Nephron progenitor cell (in vitro differentiated cells): ENCODE measurements around the gene CFAP46.
"Not testable (repeated sequence)": the region's sequence is repeated elsewhere in the genome, so short reads cannot be mapped to it uniquely, and the experiment has no call there.

ENCODE experiments used
- DNase-seq: peaks from one replicate; pipeline ENCODE4 v3.0.0; 2021
- H3K27ac Mint-ChIP-seq: 2 replicates; pipeline ENCODE4 v1.8.0; 2021; ENCODE audit warnings: mild to moderate bottlenecking, moderate library complexity, mixed read lengths
- H3K27me3 Mint-ChIP-seq: 2 replicates; pipeline ENCODE4 v1.8.0; 2021; ENCODE audit warnings: mild to moderate bottlenecking, low read depth, mixed read lengths; ENCODE audit not compliant: poor library complexity
- H3K36me3 Mint-ChIP-seq: 2 replicates; pipeline ENCODE4 v1.8.0; 2021; ENCODE audit warnings: low read depth, mixed read lengths
- H3K4me1 Mint-ChIP-seq: 2 replicates; pipeline ENCODE4 v1.8.0; 2021; ENCODE audit warnings: mixed read lengths
- H3K4me3 Mint-ChIP-seq: 2 replicates; pipeline ENCODE4 v1.8.0; 2021; ENCODE audit warnings: mild to moderate bottlenecking, moderate library complexity, mixed read lengths
- H3K9me3 Mint-ChIP-seq: 2 replicates; pipeline ENCODE4 v1.8.0; 2021; ENCODE audit warnings: mild to moderate bottlenecking, moderate library complexity, mixed read lengths
- TF ChIP-seq, protein P1 (sequence below): fragments of 200-600 bp; sonication (generic); IDR thresholded peaks from 2 replicates; pipeline ENCODE4 v1.5.0; 2021; ENCODE audit warnings: antibody characterized with exemption

The CFAP46 gene

DNA sequence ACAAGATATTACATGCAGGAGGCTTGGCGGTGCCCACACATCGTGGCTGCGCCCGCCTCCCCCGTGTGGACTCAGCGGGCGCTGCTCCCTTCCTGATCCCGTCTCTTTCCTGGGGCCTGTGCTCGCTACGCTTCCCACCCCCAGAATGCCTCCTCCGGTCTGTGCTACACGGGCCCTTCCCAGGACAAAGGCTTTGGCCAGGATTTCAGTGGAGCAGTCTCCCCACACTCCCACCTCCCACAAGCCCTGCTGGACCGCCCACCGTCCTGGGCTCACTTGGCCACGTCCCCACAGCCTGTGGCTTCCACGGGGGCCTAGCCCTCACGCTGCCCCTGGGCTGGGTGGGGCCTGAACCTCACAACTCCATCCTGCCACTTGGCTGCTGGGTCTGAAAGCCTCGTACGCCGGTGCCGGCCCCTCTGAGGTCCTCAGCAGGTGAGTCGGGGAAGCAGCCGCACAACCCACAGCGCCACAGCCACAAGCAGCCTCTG lies 17.3 kb downstream of the CFAP46 start:
- Mint-ChIP-seq H3K36me3 (no peaks in the 10 kb centered on the region), H3K27ac (no peak overlapping the region), H3K4me1 (peaks cover 7% of the 10 kb centered on the region), H3K9me3 (no peaks in the 10 kb centered on the region), H3K4me3 (no peak overlapping the region), H3K27me3 (no peaks in the 10 kb centered on the region)
- TF ChIP-seq, protein P1, sequence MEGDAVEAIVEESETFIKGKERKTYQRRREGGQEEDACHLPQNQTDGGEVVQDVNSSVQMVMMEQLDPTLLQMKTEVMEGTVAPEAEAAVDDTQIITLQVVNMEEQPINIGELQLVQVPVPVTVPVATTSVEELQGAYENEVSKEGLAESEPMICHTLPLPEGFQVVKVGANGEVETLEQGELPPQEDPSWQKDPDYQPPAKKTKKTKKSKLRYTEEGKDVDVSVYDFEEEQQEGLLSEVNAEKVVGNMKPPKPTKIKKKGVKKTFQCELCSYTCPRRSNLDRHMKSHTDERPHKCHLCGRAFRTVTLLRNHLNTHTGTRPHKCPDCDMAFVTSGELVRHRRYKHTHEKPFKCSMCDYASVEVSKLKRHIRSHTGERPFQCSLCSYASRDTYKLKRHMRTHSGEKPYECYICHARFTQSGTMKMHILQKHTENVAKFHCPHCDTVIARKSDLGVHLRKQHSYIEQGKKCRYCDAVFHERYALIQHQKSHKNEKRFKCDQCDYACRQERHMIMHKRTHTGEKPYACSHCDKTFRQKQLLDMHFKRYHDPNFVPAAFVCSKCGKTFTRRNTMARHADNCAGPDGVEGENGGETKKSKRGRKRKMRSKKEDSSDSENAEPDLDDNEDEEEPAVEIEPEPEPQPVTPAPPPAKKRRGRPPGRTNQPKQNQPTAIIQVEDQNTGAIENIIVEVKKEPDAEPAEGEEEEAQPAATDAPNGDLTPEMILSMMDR: no peak
- DNase-seq: no peak

GRCh38 chr10:132924046-132924952 lies 18.1 kb downstream of the CFAP46 start:
- DNase-seq: no peak
- no peaks in the 10 kb centered on the region for H3K36me3 Mint-ChIP-seq
- no peaks in the 10 kb centered on the region for H3K9me3 Mint-ChIP-seq
- no peaks in the 10 kb centered on the region for H3K27me3 Mint-ChIP-seq
- H3K4me1 Mint-ChIP-seq: peaks cover under 1% of the 10 kb centered on the region
- H3K27ac Mint-ChIP-seq: no peak overlapping the region
- TF ChIP-seq, protein P1: no peak
- H3K4me3 Mint-ChIP-seq: no peak overlapping the region

DNA sequence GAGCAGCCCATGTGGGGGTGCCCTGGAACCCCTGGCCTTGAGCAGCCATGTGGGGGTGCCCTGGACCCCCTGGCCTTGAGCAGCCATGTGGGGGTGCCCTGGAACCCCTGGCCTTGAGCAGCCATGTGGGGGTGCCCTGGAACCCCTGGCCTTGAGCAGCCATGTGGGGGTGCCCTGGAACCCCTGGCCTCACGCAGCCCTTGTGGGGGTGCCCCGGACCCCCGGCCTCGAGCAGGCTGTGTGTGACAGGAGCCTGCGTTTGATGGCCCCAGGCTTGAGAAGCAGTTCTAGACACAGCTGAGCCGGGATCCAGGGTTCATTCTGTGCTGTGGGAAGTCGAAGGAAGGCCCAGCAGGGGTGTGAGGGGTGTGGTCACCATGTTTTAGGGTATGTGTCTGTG lies 19.0 kb downstream of the CFAP46 start:
- H3K27me3 Mint-ChIP-seq, H3K4me3 Mint-ChIP-seq: not testable (repeated sequence)

GRCh38 chr10:132922872-132923271 lies 19.5 kb downstream of the CFAP46 start:
- Mint-ChIP-seq H3K4me3 (no peak overlapping the region), H3K36me3 (no peaks in the 10 kb centered on the region), H3K9me3 (no peaks in the 10 kb centered on the region), H3K27me3 (no peaks in the 10 kb centered on the region), H3K27ac (no peak overlapping the region), H3K4me1 (no peaks in the 10 kb centered on the region)
- TF ChIP-seq, protein P1: no peak
- DNase-seq: no peak

More for the DNA sequence above, 19.0 kb downstream of the CFAP46 start:
- H3K4me1 Mint-ChIP-seq, H3K36me3 Mint-ChIP-seq, DNase-seq, H3K9me3 Mint-ChIP-seq, H3K27ac Mint-ChIP-seq: not testable (repeated sequence)

DNA sequence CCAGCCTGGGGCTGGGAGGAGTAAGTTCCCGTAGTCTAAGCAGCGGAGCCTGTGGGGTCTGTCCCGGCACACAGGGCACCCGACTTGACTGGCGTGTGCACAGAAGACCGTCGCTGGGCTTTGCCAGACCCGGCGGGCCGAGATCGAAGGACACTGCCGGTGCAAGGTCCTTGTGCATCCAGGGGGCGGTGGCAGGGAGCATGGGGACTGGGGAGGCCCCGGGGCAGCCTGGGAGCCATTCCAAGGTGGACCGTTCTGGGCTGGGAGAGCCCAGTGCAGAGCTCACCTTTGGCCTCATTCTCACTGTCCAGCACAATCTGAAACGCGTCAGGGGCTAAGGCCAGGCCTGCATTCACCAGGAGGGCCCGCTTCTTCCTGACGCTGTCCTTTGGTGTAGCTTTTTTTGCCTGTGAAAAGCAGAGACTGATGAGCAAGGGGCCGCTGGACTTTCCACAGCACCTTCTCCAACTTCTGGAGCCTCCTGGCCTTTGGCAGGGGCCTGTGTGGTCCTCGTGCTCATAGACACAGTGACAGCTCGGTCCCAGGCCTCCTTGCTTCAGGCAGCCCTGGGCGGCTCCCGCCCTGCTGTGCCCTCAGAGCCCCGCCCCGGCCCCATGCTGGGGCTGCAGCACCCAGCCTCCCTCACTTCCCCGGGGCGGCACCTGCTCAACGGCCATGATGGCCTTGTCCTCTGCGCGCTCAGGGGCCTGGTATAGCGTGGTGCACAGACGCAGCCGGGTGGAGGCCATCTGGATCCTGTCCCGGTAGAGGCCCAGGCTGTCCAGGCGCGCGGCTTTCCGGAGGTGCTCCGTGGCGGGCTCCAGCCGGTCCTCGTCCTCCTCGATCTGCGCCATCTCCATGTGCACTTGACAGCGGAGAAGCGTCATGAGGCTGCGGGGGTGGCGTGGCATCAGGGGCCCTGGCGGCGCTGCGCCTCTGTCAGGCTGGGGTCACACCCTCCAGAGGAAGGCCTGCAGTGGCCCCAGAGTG lies 20.3 kb downstream of the CFAP46 start:
- TF ChIP-seq, protein P1: no peak
- no peaks in the 10 kb centered on the region for H3K36me3 Mint-ChIP-seq
- no peaks in the 10 kb centered on the region for H3K9me3 Mint-ChIP-seq
- H3K4me3 Mint-ChIP-seq: no peak overlapping the region
- no peak overlapping the region for H3K27ac Mint-ChIP-seq
- no peak for DNase-seq
- H3K27me3 Mint-ChIP-seq: no peaks in the 10 kb centered on the region
- H3K4me1 Mint-ChIP-seq: no peaks in the 10 kb centered on the region

DNA sequence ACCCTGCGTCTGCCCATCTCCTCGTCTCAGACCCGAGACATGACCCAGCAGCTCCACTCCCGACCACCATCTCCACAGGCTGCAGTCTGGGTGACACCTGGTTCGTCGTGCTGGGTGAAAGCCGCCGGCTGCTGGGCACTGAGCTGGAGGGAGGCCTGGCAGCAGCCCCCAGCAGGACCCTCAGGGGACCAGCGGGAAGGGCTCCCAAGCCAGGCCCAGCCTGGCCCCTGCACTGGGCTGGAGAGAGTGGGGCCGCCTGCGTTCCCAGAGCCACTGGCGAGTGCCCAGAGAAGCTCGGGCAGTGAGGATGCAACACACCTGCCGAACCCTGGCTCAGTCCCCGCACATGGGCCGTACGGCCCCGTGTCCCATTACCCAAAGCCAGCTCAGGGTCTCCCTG lies 21.3 kb downstream of the CFAP46 start:
- Mint-ChIP-seq H3K27me3 (no peaks in the 10 kb centered on the region), H3K36me3 (no peaks in the 10 kb centered on the region), H3K27ac (no peak overlapping the region), H3K9me3 (no peaks in the 10 kb centered on the region), H3K4me3 (no peak overlapping the region), H3K4me1 (peaks cover 8% of the 10 kb centered on the region)
- TF ChIP-seq, protein P1: no peak
- DNase-seq: no peak
